Activated naive CD8-positive, alpha-beta T cell treated with anti-CD3 and anti-CD28 coated beads, Interleukin-2, amount 10 ng/mL, durations not matched to agents 7 days and 5 days (primary cell): ENCODE data around the gene JADE2. TPM values are rescaled to one million over a fixed set of nuclear protein-coding genes. Genes with fewer than 3 reads are reported as not detected.
"Not testable (repeated sequence)": the region's sequence is repeated elsewhere in the genome, so short reads cannot be mapped to it uniquely, and the experiment has no call there.

Source experiments
- ATAC-seq: fragments of 150-1000 bp; cut with Tn5 transposase; one replicate; pipeline ENCODE4 v1.10.0; 2021; ENCODE audit warnings: low read depth, moderate library complexity
- POLR2A ChIA-PET: fragments of 350-600 bp; sonication (Branson Sonifier 250); formaldehyde crosslinking; loops from one replicate; lab custom pipeline; 2021; ENCODE audit warnings: antibody characterized with exemption; lab: Charles Lee
- DNase-seq: peaks from one replicate; pipeline ENCODE4 v3.0.0; 2021
- H3K27ac Mint-ChIP-seq: one replicate; pipeline ENCODE4 v1.8.0; 2022; ENCODE audit warnings: mild to moderate bottlenecking, mixed read lengths
- H3K27me3 Mint-ChIP-seq: one replicate; pipeline ENCODE4 v1.8.0; 2022; ENCODE audit warnings: mild to moderate bottlenecking, moderate library complexity, mixed read lengths
- H3K36me3 Mint-ChIP-seq: one replicate; pipeline ENCODE4 v1.8.0; 2021; ENCODE audit warnings: mild to moderate bottlenecking, mixed read lengths
- H3K4me1 Mint-ChIP-seq: one replicate; pipeline ENCODE4 v1.8.0; 2021; ENCODE audit warnings: mixed read lengths
- H3K4me3 Mint-ChIP-seq: one replicate; pipeline ENCODE4 v1.8.0; 2022; ENCODE audit warnings: mild to moderate bottlenecking, moderate library complexity, mixed read lengths
- H3K9me3 Mint-ChIP-seq: one replicate; pipeline ENCODE4 v1.8.0; 2021; ENCODE audit warnings: mixed read lengths
- total RNA-seq, 2 experiments: library from RNA; stranded (reverse); gene quantifications; one replicate each; pipeline ENCODE4 v1.2.3, GENCODE V29; 2021

Gene JADE2
- total RNA-seq, 2 experiments from 2014 or later: 142 to 161 TPM

GRCh38 chr5:134511796-134512660, 13.4 kb upstream of the JADE2 start:
- Mint-ChIP-seq H3K27me3 (no peaks in the 10 kb centered on the region), H3K9me3 (no peaks in the 10 kb centered on the region), H3K36me3 (no peaks in the 10 kb centered on the region), H3K27ac (no peak overlapping the region), H3K4me3 (no peak overlapping the region), H3K4me1 (peaks cover 12% of the 10 kb centered on the region)
- DNase-seq (no peak), ATAC-seq (no peak)
- POLR2A ChIA-PET: interaction anchor here (0.6 to 2.2 kb wide), 6 partner anchors 9 to 100 kb away, joined by 3 to 18 read pairs (median 4); partner anchors contain the start of genes CDKN2AIPNL and JADE2

GRCh38 chr5:134512661-134512999, 12.8 kb upstream of the JADE2 start:
- H3K4me3 Mint-ChIP-seq: no peak overlapping the region
- peaks cover 10% of the 10 kb centered on the region for H3K4me1 Mint-ChIP-seq
- POLR2A ChIA-PET: interaction anchor here (0.6 to 2.2 kb wide), 3 partner anchors 12 to 26 kb away, joined by 3 to 18 read pairs (median 4); partner anchors contain the start of gene JADE2
- DNase-seq: no peak
- ATAC-seq: no peak
- no peak overlapping the region for H3K27ac Mint-ChIP-seq
- no peaks in the 10 kb centered on the region for H3K27me3 Mint-ChIP-seq
- H3K36me3 Mint-ChIP-seq: no peaks in the 10 kb centered on the region
- H3K9me3 Mint-ChIP-seq: no peaks in the 10 kb centered on the region

- POLR2A ChIA-PET: no interaction called here
- Mint-ChIP-seq H3K4me3 (no peak overlapping the region), H3K36me3 (no peaks in the 10 kb centered on the region), H3K27ac (no peak overlapping the region), H3K27me3 (peaks cover 5% of the 10 kb centered on the region), H3K4me1 (peaks cover 7% of the 10 kb centered on the region), H3K9me3 (no peaks in the 10 kb centered on the region)
- DNase-seq: no peak
- ATAC-seq: no peak
Observed at GRCh38 chr5:134515801-134516200, 9.7 kb upstream of the JADE2 start.

- H3K36me3 Mint-ChIP-seq, ATAC-seq, POLR2A ChIA-PET, H3K9me3 Mint-ChIP-seq, DNase-seq, H3K27ac Mint-ChIP-seq, H3K4me1 Mint-ChIP-seq, H3K4me3 Mint-ChIP-seq: not testable (repeated sequence)
- H3K27me3 Mint-ChIP-seq: peaks cover 14% of the 10 kb centered on the region
Observed at GRCh38 chr5:134516984-134517383, 8.5 kb upstream of the JADE2 start.

- ATAC-seq: no peak
- peaks cover 14% of the 10 kb centered on the region for H3K27me3 Mint-ChIP-seq
- no peaks in the 10 kb centered on the region for H3K9me3 Mint-ChIP-seq
- H3K4me1 Mint-ChIP-seq: peaks cover 1% of the 10 kb centered on the region
- peaks cover 1% of the 10 kb centered on the region for H3K36me3 Mint-ChIP-seq
- POLR2A ChIA-PET: no interaction called here
- no peak for DNase-seq
- H3K27ac Mint-ChIP-seq: no peak overlapping the region
- no peak overlapping the region for H3K4me3 Mint-ChIP-seq
Observed at GRCh38 chr5:134517553-134517952, 7.9 kb upstream of the JADE2 start.

- DNase-seq: no peak
- no peak overlapping the region for H3K4me3 Mint-ChIP-seq
- H3K36me3 Mint-ChIP-seq: peaks cover 1% of the 10 kb centered on the region
- H3K4me1 Mint-ChIP-seq: peaks cover 9% of the 10 kb centered on the region
- H3K27ac Mint-ChIP-seq: no peak overlapping the region
- H3K27me3 Mint-ChIP-seq: peaks cover 14% of the 10 kb centered on the region
- ATAC-seq: no peak
- POLR2A ChIA-PET: interaction anchor here (0.7 kb wide), 1 partner anchor 12 kb away, joined by 3 read pairs; no protein-coding TSS in a partner anchor
- H3K9me3 Mint-ChIP-seq: no peaks in the 10 kb centered on the region
Observed at GRCh38 chr5:134519989-134520388, 5.5 kb upstream of the JADE2 start.

GRCh38 chr5:134521841-134522240, 3.6 kb upstream of the JADE2 start:
- H3K27ac Mint-ChIP-seq: no peak overlapping the region
- DNase-seq (no peak), ATAC-seq (no peak)
- peaks cover 1% of the 10 kb centered on the region for H3K36me3 Mint-ChIP-seq
- H3K9me3 Mint-ChIP-seq: no peaks in the 10 kb centered on the region
- POLR2A ChIA-PET: no interaction called here
- H3K27me3 Mint-ChIP-seq: peaks cover 14% of the 10 kb centered on the region
- peaks cover 9% of the 10 kb centered on the region for H3K4me1 Mint-ChIP-seq
- H3K4me3 Mint-ChIP-seq: no peak overlapping the region

GRCh38 chr5:134523543-134524271, 1.8 kb upstream of the JADE2 start:
- ATAC-seq (no peak), DNase-seq (no peak)
- H3K27me3 Mint-ChIP-seq: peaks cover 14% of the 10 kb centered on the region
- no peaks in the 10 kb centered on the region for H3K9me3 Mint-ChIP-seq
- peaks cover 15% of the 10 kb centered on the region for H3K4me1 Mint-ChIP-seq
- H3K4me3 Mint-ChIP-seq: peak overlapping the region; percentile 93
- H3K36me3 Mint-ChIP-seq: peaks cover 1% of the 10 kb centered on the region
- peak overlapping the region; percentile 97 for H3K27ac Mint-ChIP-seq
- POLR2A ChIA-PET: interaction anchor here (0.6 to 6.5 kb wide), 9 partner anchors 12 to 153 kb away, joined by 3 to 67 read pairs (median 10); partner anchors contain the start of genes CDKN2AIPNL and UBE2B

- ATAC-seq (no peak), DNase-seq (peak; percentile 74)
- Mint-ChIP-seq H3K9me3 (no peaks in the 10 kb centered on the region), H3K27ac (peak overlapping the region; percentile 97), H3K4me1 (peaks cover 21% of the 10 kb centered on the region), H3K27me3 (peaks cover 14% of the 10 kb centered on the region), H3K36me3 (peaks cover 1% of the 10 kb centered on the region), H3K4me3 (peak overlapping the region; percentile 93)
- POLR2A ChIA-PET: interaction anchor here (0.6 to 6.5 kb wide), 27 partner anchors 9 to 1516 kb away, joined by 3 to 67 read pairs (median 4); partner anchors contain the start of genes CDKN2AIPNL, DDX46, PCBD2 and UBE2B
Observed at GRCh38 chr5:134524272-134524825, 1.1 kb upstream of the JADE2 start.

- Mint-ChIP-seq H3K4me1 (peaks cover 33% of the 10 kb centered on the region), H3K27ac (peak overlapping the region; percentile 97), H3K9me3 (no peaks in the 10 kb centered on the region), H3K4me3 (peak overlapping the region; percentile 97), H3K36me3 (peaks cover 1% of the 10 kb centered on the region), H3K27me3 (peaks cover 8% of the 10 kb centered on the region)
- ATAC-seq (peak; percentile 11), DNase-seq (peak; percentile 70)
- POLR2A ChIA-PET: interaction anchor here (0.9 to 6.5 kb wide), 18 partner anchors 9 to 350 kb away, joined by 3 to 67 read pairs (median 10); partner anchors contain the start of genes CDKL3, CDKN2AIPNL, PPP2CA and UBE2B
Observed at GRCh38 chr5:134525683-134526482, 413 bp downstream of the JADE2 start.

GRCh38 chr5:134526483-134527155, 1.1 kb downstream of the JADE2 start:
- peaks cover 34% of the 10 kb centered on the region for H3K4me1 Mint-ChIP-seq
- peak; percentile 85 for DNase-seq
- peak; percentile 26 for ATAC-seq
- peak overlapping the region; percentile 97 for H3K4me3 Mint-ChIP-seq
- POLR2A ChIA-PET: interaction anchor here (1.2 to 6.5 kb wide), 18 partner anchors 10 to 350 kb away, joined by 3 to 67 read pairs (median 10); partner anchors contain the start of genes CDKL3, CDKN2AIPNL, PPP2CA and UBE2B
- peak overlapping the region; percentile 80 for H3K27ac Mint-ChIP-seq
- H3K9me3 Mint-ChIP-seq: no peaks in the 10 kb centered on the region
- H3K36me3 Mint-ChIP-seq: no peaks in the 10 kb centered on the region
- H3K27me3 Mint-ChIP-seq: peaks cover 3% of the 10 kb centered on the region
